ENCODE results near the gene SMYD3. TPM values are rescaled to one million over a fixed set of nuclear protein-coding genes. Genes with fewer than 3 reads are reported as not detected.

The SMYD3 gene
- total RNA-seq, 4 donors from 2014 or later = 10.5 to 36.4 (median 22.5) TPM

DNA sequence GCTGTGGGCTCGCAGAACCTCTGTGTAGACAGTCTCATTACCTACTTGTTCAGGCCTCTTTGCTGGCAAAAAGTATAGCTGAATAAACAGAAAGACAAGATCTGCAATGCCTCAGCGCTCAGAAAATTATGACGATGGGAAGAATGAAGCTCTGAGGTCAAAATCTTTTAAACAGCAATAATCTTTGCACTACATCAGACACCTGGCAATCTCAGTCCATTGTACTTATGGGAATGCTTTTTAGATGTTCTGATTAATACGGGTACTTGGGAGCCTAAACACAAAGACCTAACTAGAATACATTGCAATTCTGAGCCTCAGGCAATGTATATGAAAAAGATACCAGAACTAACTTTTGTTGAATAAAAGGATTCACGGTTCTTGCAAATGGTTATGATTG, 410.7 kb downstream of the SMYD3 start:
- intact Hi-C loops (cut with DNase I; ENCODE audit: low total_unique reads) = no loop called here

DNA sequence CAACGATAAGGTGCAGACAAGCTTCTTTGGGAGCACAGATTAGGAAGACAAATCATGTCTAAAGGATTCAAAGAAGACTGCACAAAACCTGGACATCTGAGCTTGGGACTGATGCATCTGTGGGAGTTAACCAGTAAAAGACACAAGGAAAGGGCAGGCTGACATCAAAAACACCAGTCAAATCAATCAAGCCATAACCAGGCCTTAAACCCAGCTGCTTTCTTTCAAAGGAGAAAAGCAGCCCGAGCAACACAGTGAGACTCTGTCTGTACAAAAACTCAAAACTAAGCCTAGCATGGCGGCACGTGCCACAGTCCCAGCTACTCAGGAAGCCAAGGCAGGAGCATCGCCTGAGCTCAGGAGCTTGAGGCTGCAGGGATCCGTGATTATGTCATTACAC, 411.6 kb downstream of the SMYD3 start:
- no peak overlapping the region for H3K27ac ChIP-seq
- no peaks in the 10 kb centered on the region for H3K9me3 ChIP-seq
- H3K27me3 ChIP-seq = no peaks in the 10 kb centered on the region
- no peak for DNase-seq
- intact Hi-C loops (cut with DNase I; ENCODE audit: low total_unique reads) = no loop called here
- H3K36me3 ChIP-seq = no peaks in the 10 kb centered on the region
- H3K4me3 ChIP-seq = no peak overlapping the region
- TF ChIP-seq, protein P1, sequence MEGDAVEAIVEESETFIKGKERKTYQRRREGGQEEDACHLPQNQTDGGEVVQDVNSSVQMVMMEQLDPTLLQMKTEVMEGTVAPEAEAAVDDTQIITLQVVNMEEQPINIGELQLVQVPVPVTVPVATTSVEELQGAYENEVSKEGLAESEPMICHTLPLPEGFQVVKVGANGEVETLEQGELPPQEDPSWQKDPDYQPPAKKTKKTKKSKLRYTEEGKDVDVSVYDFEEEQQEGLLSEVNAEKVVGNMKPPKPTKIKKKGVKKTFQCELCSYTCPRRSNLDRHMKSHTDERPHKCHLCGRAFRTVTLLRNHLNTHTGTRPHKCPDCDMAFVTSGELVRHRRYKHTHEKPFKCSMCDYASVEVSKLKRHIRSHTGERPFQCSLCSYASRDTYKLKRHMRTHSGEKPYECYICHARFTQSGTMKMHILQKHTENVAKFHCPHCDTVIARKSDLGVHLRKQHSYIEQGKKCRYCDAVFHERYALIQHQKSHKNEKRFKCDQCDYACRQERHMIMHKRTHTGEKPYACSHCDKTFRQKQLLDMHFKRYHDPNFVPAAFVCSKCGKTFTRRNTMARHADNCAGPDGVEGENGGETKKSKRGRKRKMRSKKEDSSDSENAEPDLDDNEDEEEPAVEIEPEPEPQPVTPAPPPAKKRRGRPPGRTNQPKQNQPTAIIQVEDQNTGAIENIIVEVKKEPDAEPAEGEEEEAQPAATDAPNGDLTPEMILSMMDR (IDR thresholded peaks at IDR 0.05) = no peak
- TF ChIP-seq POLR2A (IDR thresholded peaks at IDR 0.05) = no peak
- no peaks in the 10 kb centered on the region for H3K4me1 ChIP-seq

More for the DNA sequence above, 410.7 kb downstream of the SMYD3 start:
- no peak for DNase-seq
- H3K27ac ChIP-seq = no peak overlapping the region
- H3K4me1 ChIP-seq = no peaks in the 10 kb centered on the region
- H3K4me3 ChIP-seq = no peak overlapping the region
- no peaks in the 10 kb centered on the region for H3K9me3 ChIP-seq
- TF ChIP-seq, protein P1 (IDR thresholded peaks at IDR 0.05) = no peak
- TF ChIP-seq POLR2A (IDR thresholded peaks at IDR 0.05) = no peak
- H3K27me3 ChIP-seq = no peaks in the 10 kb centered on the region
- H3K36me3 ChIP-seq = no peaks in the 10 kb centered on the region

DNA sequence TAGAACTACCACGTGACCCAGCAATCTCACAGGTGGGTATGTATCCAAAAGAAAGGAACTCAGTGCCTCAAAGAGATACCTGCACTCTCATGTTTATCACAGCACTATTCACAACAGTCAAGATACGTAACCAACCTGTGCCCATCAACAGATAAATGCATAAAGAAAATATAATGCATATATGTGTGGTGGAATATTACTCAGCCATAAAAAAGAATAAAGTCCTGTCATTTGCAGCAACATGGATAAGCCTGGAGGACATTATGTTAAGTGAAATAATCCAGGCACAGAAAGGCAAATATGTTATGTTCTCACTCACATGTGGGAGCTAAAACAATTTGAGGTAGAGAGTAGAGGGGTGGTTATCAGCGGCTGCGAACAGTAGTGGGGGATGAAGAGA, 413.8 kb downstream of the SMYD3 start:
- Histone ChIP-seq H3K9me3 (no peaks in the 10 kb centered on the region), H3K4me3 (no peak overlapping the region), H3K36me3 (no peaks in the 10 kb centered on the region), H3K4me1 (no peaks in the 10 kb centered on the region), H3K27me3 (no peaks in the 10 kb centered on the region), H3K27ac (no peak overlapping the region)
- TF ChIP-seq POLR2A (IDR thresholded peaks at IDR 0.05) = no peak
- TF ChIP-seq, protein P1 (IDR thresholded peaks at IDR 0.05) = no peak
- no peak for DNase-seq
- intact Hi-C loops (cut with DNase I; ENCODE audit: low total_unique reads) = no loop called here

DNA sequence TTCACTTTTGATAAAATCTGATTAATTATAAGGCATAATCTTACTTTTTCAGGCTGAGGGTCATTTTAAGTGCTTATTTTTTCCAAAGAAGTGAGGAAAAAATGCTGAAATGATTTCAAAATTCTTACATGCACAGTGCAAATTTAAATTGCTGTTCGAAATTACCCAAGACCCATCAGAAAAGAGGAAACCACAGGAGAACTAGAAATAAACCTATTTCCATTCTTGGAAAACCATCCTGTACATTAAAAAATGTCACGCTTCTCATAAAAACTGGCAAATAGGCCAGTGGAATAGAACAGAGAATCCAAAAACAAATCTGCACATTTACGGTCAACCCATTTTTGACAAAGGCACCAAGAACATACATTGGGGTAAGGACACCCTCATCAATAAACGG, 414.9 kb downstream of the SMYD3 start:
- no peaks in the 10 kb centered on the region for H3K9me3 ChIP-seq
- no peak overlapping the region for H3K4me3 ChIP-seq
- no peaks in the 10 kb centered on the region for H3K27me3 ChIP-seq
- intact Hi-C loops (cut with DNase I; ENCODE audit: low total_unique reads) = no loop called here
- H3K4me1 ChIP-seq = no peaks in the 10 kb centered on the region
- no peak overlapping the region for H3K27ac ChIP-seq
- H3K36me3 ChIP-seq = no peaks in the 10 kb centered on the region
- no peak for DNase-seq
- no peak for TF ChIP-seq POLR2A (IDR thresholded peaks at IDR 0.05)
- TF ChIP-seq, protein P1 (IDR thresholded peaks at IDR 0.05) = no peak

DNA sequence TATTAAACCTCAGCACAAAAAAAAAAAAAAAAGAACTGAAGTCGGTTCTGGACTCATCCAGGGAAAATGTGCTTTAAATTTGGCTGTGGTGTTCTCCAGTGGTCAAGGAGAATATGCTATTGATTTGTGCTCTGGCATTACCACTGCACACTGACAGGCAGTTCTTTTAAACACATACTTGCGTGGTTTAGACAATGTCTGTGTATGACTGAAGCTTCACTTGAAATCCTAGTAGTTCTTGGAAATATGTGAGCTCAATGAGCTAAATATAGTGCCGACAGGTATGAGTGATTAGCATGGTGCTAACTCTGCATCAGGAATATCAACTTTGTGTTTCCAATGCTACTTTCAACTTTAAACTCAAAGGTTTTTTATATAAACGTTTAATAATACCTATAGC, 415.6 kb downstream of the SMYD3 start:
- no peaks in the 10 kb centered on the region for H3K36me3 ChIP-seq
- no peak for DNase-seq
- H3K27me3 ChIP-seq = no peaks in the 10 kb centered on the region
- intact Hi-C loops (cut with DNase I; ENCODE audit: low total_unique reads) = no loop called here
- H3K9me3 ChIP-seq = no peaks in the 10 kb centered on the region
- H3K4me1 ChIP-seq = no peaks in the 10 kb centered on the region
- no peak overlapping the region for H3K4me3 ChIP-seq
- TF ChIP-seq POLR2A (IDR thresholded peaks at IDR 0.05) = no peak
- TF ChIP-seq, protein P1 (IDR thresholded peaks at IDR 0.05) = no peak
- no peak overlapping the region for H3K27ac ChIP-seq
